GM18517 (cell line): Measurements from ENCODE around the gene GSAP.
A peak's percentile ranks its signal among the peaks of the same experiment; 100 is the strongest.

Experiments
- ATAC-seq: cut with Tn5 transposase; IDR thresholded peaks from one replicate; pipeline ENCODE4 v1.9.1; 2021; ENCODE audit warnings: mild to moderate bottlenecking, moderate library complexity; ENCODE audit not compliant: unreplicated experiment

The GSAP gene

GRCh38 chr7:77438131-77438530 is 22.0 kb upstream of the GSAP start:
- no peak for ATAC-seq

DNA sequence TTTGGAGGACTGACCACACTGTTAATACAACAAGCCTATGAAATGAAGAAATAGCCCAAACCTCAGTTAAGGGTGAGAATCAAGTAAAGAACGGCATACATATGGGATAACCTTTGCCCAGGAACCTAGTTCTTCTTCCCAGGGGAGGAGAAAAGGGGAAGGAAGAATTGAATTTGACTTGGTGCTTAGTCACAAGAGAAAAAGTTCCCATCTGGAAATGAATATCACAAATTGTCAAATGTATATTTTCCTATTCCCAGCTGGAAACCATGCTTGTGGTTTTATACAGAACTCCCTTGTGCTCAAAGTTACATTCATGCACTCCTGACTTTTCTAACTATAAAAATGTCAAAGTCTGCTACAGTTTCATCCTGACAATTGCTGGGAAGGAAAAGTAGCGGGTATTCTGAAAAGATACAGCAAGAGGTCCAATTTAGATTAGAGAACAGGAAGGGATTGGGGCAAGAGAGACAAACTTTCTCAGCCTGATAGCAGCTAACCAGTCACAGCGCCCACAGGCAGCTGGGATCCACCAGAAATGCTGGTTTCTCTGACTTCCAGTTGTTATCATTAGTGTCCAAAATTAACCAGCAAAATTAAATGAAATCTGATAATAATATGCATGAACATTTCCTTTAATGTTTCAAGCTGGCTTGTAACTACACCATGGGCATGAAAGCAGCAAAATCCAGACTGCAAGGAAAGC is 18.6 kb upstream of the GSAP start:
- ATAC-seq: no peak

GRCh38 chr7:77433901-77434300 is 17.8 kb upstream of the GSAP start:
- no peak for ATAC-seq

GRCh38 chr7:77430927-77431326 is 14.8 kb upstream of the GSAP start:
- no peak for ATAC-seq

DNA sequence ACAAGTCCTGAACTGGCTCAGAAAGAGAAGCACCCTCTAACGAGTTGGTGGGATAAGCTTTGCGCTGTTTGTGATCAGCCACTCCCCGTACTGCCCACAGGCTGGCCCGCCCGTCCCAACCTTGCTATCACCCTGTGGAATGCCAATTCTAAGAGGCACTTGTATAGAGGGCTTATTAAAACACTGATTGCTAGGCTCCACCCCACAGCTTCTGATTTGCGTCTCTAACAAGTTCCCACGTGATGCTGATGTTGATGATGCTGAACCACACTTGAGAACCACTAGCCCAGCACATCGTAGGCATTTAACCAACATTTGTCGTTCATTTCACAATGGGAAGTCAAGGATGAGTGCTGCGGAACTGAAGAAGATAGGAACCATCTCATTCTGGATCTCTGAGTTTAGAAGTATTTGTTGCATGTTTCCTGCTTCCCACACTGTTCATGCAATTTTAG is 12.7 kb upstream of the GSAP start:
- no peak for ATAC-seq

DNA sequence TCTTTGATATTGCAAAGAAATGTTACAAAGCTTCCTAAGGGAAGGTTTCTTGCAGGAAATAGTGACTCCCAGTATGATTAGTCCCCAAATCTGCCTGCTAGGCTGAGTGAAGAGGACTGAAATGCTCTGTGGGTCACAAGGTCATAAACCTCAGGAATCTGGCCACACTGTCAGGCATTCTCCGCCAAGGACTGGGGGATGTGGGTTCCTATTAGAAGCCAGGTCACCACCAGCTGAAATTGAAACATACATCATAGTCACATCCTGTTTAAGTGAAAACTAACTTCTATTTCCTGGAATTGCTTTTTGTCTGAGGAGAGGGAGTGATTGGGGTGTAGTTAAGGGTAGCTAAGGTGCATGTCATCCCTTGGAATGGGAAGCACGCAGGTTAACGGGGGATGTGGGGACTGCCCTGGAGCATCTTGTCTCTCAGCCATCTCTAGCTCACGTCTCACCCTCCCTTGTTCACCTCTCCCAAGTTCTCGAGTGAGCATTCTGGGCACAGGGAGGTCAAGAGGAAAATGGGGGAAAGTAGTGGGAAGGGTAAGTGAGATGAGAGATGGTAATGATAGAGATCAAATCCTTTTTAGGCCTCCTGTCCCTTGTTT is 12.0 kb upstream of the GSAP start:
- ATAC-seq: no peak

GRCh38 chr7:77426521-77427051 is 10.4 kb upstream of the GSAP start:
- ATAC-seq: no peak

DNA sequence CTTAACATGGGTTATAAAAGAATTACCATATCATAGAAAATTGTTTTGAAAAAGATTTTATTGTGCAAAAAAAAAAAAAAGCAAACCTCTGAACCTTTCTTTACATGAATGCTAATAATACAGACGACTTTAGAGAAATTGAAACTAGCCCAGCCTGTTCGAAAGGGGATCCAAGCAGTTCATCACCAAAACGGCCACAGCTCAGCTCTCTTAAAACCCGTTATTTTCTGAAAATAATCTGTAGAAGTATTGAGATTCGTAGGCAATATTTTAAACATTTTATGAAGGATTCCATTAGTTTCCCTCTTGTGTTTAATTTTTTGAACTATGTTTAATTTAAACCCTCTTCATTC is 9.9 kb upstream of the GSAP start:
- ATAC-seq: no peak

- no peak for ATAC-seq
Observed at GRCh38 chr7:77425101-77426051, 9.2 kb upstream of the GSAP start.

DNA sequence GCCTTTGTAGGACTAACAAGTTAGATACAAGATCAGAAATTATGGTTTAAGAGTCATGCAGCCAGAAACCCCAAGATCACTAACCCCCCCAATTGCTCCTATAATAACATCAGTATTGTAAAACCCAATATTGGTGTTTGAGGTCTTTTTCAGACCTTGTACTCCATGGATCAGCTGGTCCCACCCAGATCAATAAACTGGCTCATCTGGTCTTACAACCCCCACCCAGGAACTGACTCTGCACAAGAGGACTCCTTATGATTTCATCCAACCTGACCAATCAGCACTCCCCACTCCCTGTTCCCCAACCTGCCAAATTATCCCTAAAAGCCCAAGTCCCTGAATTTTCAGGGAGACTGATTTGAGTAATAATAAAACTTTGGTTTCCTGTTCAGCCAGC is 6.4 kb upstream of the GSAP start:
- ATAC-seq: no peak

- ATAC-seq: no peak
Observed at GRCh38 chr7:77420986-77421672, 5.0 kb upstream of the GSAP start.

GRCh38 chr7:77420438-77420837 is 4.3 kb upstream of the GSAP start:
- no peak for ATAC-seq

DNA sequence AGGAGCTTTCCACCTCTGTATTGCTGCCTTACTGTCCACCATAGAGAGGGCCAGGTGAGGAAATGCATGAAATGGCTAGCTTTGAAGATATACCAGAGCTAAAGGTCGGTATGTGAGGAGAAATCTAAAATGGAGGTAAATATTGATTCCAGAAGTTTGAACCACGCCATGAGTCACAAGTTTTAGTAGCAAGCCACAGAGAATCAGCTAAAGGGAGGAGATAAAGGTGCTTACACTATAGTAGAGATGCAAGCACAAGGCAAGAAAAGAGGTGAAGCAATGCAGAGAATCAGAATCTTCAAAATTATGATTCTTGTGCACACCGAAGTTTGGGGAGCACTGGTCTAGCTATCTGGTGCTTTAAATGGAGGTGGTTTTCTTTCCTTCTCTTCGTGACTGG is 3.0 kb upstream of the GSAP start:
- ATAC-seq: no peak

DNA sequence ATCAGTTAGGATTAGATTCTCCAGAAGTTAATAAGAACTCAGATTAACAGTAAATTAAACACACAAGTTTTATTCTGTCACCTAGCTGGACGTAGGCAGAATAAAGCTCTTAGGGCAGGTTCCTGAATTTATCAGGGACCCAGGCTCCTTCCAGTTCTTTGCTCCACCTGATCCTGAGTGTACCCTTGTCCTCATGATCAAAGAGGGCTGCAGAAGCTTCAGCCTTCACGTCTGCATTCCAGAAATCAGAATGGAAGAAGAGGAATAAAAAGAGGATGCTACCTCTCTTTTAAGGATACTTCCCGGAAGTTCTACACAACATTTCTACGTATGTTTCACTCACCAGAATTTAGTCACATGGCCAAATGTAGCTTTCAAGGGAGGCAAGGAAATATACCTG is 1.7 kb upstream of the GSAP start:
- no peak for ATAC-seq

DNA sequence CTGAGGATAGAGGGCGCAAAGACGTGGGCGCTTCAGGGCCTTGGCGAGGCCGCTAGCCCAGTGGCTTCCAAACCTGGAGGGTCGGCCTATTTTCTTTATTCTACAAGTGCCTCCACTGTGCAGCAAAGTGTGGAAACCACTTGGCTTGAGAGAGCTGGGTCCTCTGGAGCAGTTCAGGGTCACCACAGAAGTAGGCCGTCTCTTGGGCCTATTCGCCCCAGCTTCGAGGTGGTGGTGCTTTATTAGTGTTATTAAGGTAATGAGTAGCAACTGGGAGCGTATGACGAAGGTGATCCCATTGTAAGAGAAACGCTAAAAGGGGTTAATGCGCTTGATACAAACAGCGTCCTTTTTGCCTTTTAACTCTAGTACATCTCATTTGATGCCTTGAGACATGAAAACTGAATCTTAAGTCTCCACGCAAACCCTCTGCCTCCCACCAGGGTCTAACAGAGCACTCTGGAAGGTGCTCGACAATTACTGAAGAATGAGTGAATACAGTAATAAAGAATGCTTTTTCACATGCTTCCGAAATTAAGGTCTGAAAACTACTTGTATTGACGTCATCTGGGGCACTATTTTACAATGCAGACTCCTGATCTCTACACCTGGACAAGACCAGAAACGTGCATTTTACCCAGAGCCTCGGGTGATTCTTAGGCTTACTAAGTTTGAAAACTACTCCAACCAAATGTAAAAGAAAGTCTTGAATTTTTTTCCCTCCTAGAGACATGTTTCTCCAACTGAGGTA is 647 bp upstream of the GSAP start:
- ATAC-seq: no peak

DNA sequence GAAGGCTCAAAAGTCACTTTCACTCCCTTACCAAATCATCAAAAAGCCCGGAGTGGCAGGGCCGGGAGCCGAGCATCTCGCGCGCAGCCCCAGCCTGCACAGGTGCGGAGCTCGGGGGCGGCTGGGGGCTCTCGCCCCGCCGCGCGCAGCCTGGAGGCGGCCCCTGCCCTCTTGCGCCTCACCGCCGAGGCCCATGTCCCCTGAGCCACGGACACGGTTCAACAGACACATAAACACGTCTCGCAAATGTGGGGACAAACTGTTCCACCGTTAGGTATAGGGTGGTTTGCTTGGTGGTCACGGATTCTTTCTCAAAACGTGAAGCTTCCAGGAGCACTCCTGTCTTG is 700 bp downstream of the GSAP start:
- peak; percentile 44 for ATAC-seq

GRCh38 chr7:77413861-77414424 is 2.2 kb downstream of the GSAP start:
- ATAC-seq: no peak

DNA sequence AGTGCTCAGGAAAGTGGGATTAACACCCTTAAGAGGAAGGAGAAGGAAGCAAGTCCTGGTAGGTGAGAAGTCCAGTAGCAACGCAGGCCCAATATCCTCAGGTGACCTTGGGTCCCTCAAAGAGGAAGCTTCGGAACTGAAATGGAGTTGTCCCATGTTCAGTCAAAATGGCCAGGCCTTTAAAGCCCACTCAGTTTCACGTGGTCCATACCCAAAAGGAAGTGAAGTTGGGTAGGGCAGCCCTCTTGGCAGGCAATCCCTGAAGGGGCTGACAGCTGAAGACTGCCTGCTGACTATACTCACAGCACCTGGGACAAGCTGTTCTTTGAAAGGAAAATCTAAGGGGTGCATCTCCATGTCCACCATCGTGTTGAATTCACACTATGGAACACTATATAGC is 3.0 kb downstream of the GSAP start:
- ATAC-seq: no peak

- no peak for ATAC-seq
Observed at GRCh38 chr7:77409739-77410547, 6.2 kb downstream of the GSAP start.
